Keratinocyte (primary cell): ENCODE results near the gene DPP7. TPM values are rescaled to one million over a fixed set of nuclear protein-coding genes. Genes with fewer than 3 reads are reported as not detected.
A peak's percentile ranks its signal among the peaks of the same experiment; 100 is the strongest.

Source experiments
- DNase-seq: peaks from one replicate; pipeline ENCODE4 v3.0.0-alpha.2; 2011; ENCODE audit warnings: low read depth, missing footprints, low spot score
- FAIRE-seq: peaks from 2 replicates; lab custom pipeline; 2011; peaks lifted over from hg19 to GRCh38; lab: Jason Lieb, UNC
- H2AFZ ChIP-seq: 2 replicates; pipeline ENCODE4 v1.6.0; 2012; ENCODE audit warnings: low read length, control low read depth, inconsistent platforms; ENCODE audit not compliant: control insufficient read depth
- H3K27ac ChIP-seq: 2 replicates; pipeline ENCODE4 v1.5.1; 2011; ENCODE audit warnings: low read length; ENCODE audit not compliant: control insufficient read depth, insufficient read depth
- H3K27me3 ChIP-seq: 3 replicates; pipeline ENCODE4 v1.6.0; 2011; ENCODE audit warnings: low read length; ENCODE audit not compliant: control insufficient read depth, insufficient read depth; ENCODE audit errors: extremely low read depth
- H3K36me3 ChIP-seq, 2 experiments: 2 replicates in 1 of 2; 3 replicates in 1 of 2; pipeline ENCODE4 v1.5.1; 2011; ENCODE audit warnings: low read length in 2 of 2, mild to moderate bottlenecking in 1 of 2; ENCODE audit not compliant: control insufficient read depth in 2 of 2, insufficient read depth in 2 of 2; ENCODE audit errors: extremely low read depth in 1 of 2
- H3K4me1 ChIP-seq: 3 replicates; pipeline ENCODE4 v1.5.1; 2011; ENCODE audit warnings: low read length; ENCODE audit not compliant: control insufficient read depth, insufficient read depth; ENCODE audit errors: extremely low read depth
- H3K4me2 ChIP-seq: 3 replicates; pipeline ENCODE4 v1.6.0; 2011; ENCODE audit warnings: low read depth, low read length; ENCODE audit not compliant: control insufficient read depth, insufficient read depth; ENCODE audit errors: extremely low read depth
- H3K4me3 ChIP-seq, 3 experiments: fragments of 200-600 bp in 1 of 3; sonication (generic) in 1 of 3; 2 replicates in 2 of 3; 3 replicates in 1 of 3; pipeline ENCODE4 v1.5.1; 2011 to 2016; ENCODE audit warnings: low read length in 3 of 3, mild to moderate bottlenecking in 3 of 3, control low read depth in 2 of 3, inconsistent platforms in 1 of 3, low read depth in 1 of 3, mixed read lengths in 1 of 3, mixed run types in 1 of 3, moderate library complexity in 1 of 3; ENCODE audit not compliant: control insufficient read depth in 2 of 3, insufficient read depth in 2 of 3; ENCODE audit errors: extremely low read depth in 1 of 3
- H3K79me2 ChIP-seq: 2 replicates; pipeline ENCODE4 v1.6.0; 2012; ENCODE audit warnings: low read length; ENCODE audit not compliant: control insufficient read depth, insufficient read depth
- H3K9ac ChIP-seq: 3 replicates; pipeline ENCODE4 v1.6.0; 2011; ENCODE audit warnings: low read length; ENCODE audit not compliant: control insufficient read depth, insufficient read depth; ENCODE audit errors: extremely low read depth
- H3K9me1 ChIP-seq: 3 replicates; pipeline ENCODE4 v1.6.0; 2011; ENCODE audit warnings: low read length; ENCODE audit not compliant: control insufficient read depth, insufficient read depth; ENCODE audit errors: extremely low read depth
- H3K9me3 ChIP-seq: 2 replicates; pipeline ENCODE4 v1.5.1; 2012; ENCODE audit warnings: low read depth, low read length; ENCODE audit not compliant: control insufficient read depth
- H4K20me1 ChIP-seq: 3 replicates; pipeline ENCODE4 v1.6.0; 2011; ENCODE audit warnings: low read length; ENCODE audit not compliant: control insufficient read depth, insufficient read depth; ENCODE audit errors: extremely low read depth
- EZH2 ChIP-seq: IDR thresholded peaks from one replicate; pipeline ENCODE4 v1.6.1; 2012; ENCODE audit warnings: inconsistent platforms, mild to moderate bottlenecking, low read length, moderate library complexity
- dilution Hi-C: fragments of 300-500 bp; cut with MboI; formaldehyde crosslinking; loops from one replicate; pipeline ENCODE4 v1.7.0; 2020; ENCODE audit warnings: low sequenced_read_pairs; ENCODE audit not compliant: extremely low pct_ligation_motif_present
- polyA plus RNA-seq, 5 experiments: library from polyadenylated mRNA; depleted of rRNA in 3 of 5; stranded (reverse) in 3 of 5; stranded (forward) in 1 of 5; unstranded in 1 of 5; fragments of >200 nt; gene quantifications; 1 replicate in 1 of 5; 2 replicates in 3 of 5; 3 replicates in 1 of 5; pipeline versions ENCODE4 v1.2.1 to v1.2.3, GENCODE V29; 2011 to 2012; ENCODE audit warnings: missing spikeins in 2 of 5, low read depth in 1 of 5, low replicate concordance in 1 of 5
- TF ChIP-seq, protein P1 (sequence below), 3 experiments: IDR thresholded peaks in 1 of 3; conservative IDR thresholded peaks in 1 of 3; optimal IDR thresholded peaks in 1 of 3; 2 replicates in 2 of 3; 3 replicates in 1 of 3; pipeline versions ENCODE3 to v1.5.1; 2011; ENCODE audit warnings: low read length in 3 of 3, mild to moderate bottlenecking in 3 of 3, moderate library complexity in 2 of 3, control low read depth in 1 of 3, inconsistent platforms in 1 of 3; ENCODE audit not compliant: insufficient read depth in 2 of 3; ENCODE audit errors: extremely low read depth in 1 of 3

DPP7 gene
- polyA plus RNA-seq, 1 donor (not counting 4 experiments of a cell fraction or from before 2014, with no cell fraction given): 35.3 TPM

DNA sequence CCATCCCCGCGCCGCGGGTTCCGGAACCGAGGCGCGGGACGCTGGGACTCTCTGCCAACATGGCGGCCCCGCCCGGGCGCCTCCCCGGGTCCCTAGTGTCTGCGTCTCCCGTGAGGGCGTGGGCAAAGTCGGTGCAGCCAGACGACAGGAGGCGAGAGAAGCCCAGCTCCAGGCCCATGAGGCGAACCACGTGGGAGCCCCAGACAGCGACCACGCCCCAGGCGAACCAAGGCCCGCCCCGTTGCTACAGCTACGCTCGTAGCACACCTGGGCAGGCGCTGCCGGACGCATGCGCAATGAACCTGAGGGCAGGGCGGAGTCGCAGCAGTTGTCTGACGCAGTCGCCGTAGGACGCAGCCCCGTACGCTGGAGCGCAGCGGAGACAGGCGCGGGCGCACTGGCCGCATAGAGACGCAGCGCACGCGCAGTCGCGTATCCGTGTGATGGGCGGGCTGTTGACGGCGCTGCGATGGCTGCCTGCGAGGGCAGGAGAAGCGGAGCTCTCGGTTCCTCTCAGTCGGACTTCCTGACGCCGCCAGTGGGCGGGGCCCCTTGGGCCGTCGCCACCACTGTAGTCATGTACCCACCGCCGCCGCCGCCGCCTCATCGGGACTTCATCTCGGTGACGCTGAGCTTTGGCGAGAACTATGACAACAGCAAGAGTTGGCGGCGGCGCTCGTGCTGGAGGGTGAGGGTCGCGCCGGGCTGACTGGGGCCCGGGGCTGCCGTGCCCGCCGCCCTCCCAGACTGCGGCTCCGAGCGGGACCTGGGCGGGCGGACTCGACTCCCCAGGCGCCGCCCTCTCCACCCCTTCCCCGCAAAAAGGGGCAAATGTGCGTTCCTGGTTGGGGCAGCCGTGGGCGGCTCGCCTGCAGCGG lies 27.8 kb downstream of the DPP7 start, which contains the start of gene MAN1B1:
MAN1B1 (plus strand) TSS at position 455 of the 878 bp plus-strand sequence; CDS start at position 470, 15 bp downstream.
- H3K36me3 ChIP-seq: peaks cover 4 to 12% of the 10 kb centered on the region in 2 experiments
- H3K4me2 ChIP-seq: peak within 1 kb of the TSS; percentile 99
- DNase-seq: peak; percentile 98
- peak within 1 kb of the TSS; percentile 70 for H2AFZ ChIP-seq
- H3K4me1 ChIP-seq: peaks cover 48% of the 10 kb centered on the region
- H3K27ac ChIP-seq: peak within 1 kb of the TSS; percentile 90
- dilution Hi-C loops: no loop called here
- no peak for TF ChIP-seq EZH2
- TF ChIP-seq, protein P1, sequence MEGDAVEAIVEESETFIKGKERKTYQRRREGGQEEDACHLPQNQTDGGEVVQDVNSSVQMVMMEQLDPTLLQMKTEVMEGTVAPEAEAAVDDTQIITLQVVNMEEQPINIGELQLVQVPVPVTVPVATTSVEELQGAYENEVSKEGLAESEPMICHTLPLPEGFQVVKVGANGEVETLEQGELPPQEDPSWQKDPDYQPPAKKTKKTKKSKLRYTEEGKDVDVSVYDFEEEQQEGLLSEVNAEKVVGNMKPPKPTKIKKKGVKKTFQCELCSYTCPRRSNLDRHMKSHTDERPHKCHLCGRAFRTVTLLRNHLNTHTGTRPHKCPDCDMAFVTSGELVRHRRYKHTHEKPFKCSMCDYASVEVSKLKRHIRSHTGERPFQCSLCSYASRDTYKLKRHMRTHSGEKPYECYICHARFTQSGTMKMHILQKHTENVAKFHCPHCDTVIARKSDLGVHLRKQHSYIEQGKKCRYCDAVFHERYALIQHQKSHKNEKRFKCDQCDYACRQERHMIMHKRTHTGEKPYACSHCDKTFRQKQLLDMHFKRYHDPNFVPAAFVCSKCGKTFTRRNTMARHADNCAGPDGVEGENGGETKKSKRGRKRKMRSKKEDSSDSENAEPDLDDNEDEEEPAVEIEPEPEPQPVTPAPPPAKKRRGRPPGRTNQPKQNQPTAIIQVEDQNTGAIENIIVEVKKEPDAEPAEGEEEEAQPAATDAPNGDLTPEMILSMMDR (optimal IDR thresholded peaks at IDR 0.05 in 1 of 3, IDR thresholded peaks at IDR 0.05 in 1 of 3, conservative IDR thresholded peaks at IDR 0.05 in 1 of 3; ENCODE audit: extremely low read depth in 1 of 3, insufficient read depth in 2 of 3, low read length in 3 of 3): no peak
- peak; percentile 85 for FAIRE-seq
- H3K79me2 ChIP-seq: peaks cover 8% of the 10 kb centered on the region
- H3K9me3 ChIP-seq: no peaks in the 10 kb centered on the region
- H3K9ac ChIP-seq: peak within 1 kb of the TSS; percentile 90
- no peaks in the 10 kb centered on the region for H3K27me3 ChIP-seq
- H4K20me1 ChIP-seq: no peaks in the 10 kb centered on the region
- peak within 1 kb of the TSS; percentile 69 to 93 (median 76) for H3K4me3 ChIP-seq
- H3K9me1 ChIP-seq: peaks cover 2% of the 10 kb centered on the region

DNA sequence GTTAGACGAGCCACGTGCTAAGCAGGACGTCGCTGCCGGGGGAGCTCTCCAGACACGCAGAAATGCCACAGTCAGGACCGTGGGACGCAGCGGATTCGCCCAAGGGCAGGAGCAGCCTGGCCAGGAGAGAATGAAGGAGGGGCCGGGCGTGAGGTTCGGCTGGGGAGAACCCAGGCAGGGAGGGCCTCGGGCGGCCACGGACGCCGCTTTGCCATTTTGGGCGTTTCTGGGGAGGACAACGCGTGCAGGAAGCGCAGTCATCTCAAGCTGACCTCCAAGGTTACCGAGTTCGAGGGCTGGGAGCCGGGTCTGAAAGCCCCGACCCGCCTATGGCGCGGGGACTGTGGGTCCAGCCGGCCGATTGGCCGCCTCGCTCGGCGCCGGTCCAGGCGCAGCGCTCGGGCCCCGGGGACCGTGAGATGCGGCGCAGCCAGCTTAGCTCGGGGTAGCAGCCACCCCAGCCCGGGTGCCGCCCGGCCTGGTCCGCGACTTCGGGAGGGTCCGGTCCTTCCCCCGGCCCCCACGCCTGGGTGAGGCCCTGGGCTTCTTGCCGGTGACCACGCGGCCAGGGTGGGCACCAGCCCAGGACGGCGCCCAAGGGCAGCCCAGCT lies 28.5 kb downstream of the DPP7 start:
- Histone ChIP-seq H3K9me3 (no peaks in the 10 kb centered on the region), H3K9ac (peak overlapping the region; percentile 90), H3K79me2 (peaks cover 8% of the 10 kb centered on the region), H3K4me2 (peak overlapping the region; percentile 74), H3K27ac (peak overlapping the region; percentile 90), H3K27me3 (no peaks in the 10 kb centered on the region), H2AFZ (peak overlapping the region; percentile 46), H3K4me1 (peaks cover 48% of the 10 kb centered on the region), H3K9me1 (peaks cover 2% of the 10 kb centered on the region), H3K36me3 (peaks cover 4 to 12% of the 10 kb centered on the region in 2 experiments), H3K4me3 (peak overlapping the region; percentile 69 to 72 (median 69)), H4K20me1 (no peaks in the 10 kb centered on the region)
- FAIRE-seq (no peak), DNase-seq (no peak)
- dilution Hi-C loops: no loop called here
- TF ChIP-seq, protein P1 (optimal IDR thresholded peaks at IDR 0.05 in 1 of 3, IDR thresholded peaks at IDR 0.05 in 1 of 3, conservative IDR thresholded peaks at IDR 0.05 in 1 of 3; ENCODE audit: extremely low read depth in 1 of 3, insufficient read depth in 2 of 3, low read length in 3 of 3): no peak
- no peak for TF ChIP-seq EZH2
